Endodermal cell (in vitro differentiated cells): Measurements from ENCODE around the gene PAK2. TPM values are rescaled to one million over a fixed set of nuclear protein-coding genes. Genes with fewer than 3 reads are reported as not detected.

Experiments
- DNase-seq: peaks from one replicate; pipeline ENCODE4 v3.0.0-alpha.2; 2017
- H3K27ac ChIP-seq: 2 replicates; pipeline ENCODE4 v1.5.1; 2013; ENCODE audit warnings: mild to moderate bottlenecking, low read depth, low read length, moderate library complexity
- H3K27me3 ChIP-seq: 2 replicates; pipeline ENCODE4 v1.6.1; 2013; ENCODE audit warnings: mild to moderate bottlenecking, low read length, moderate library complexity; ENCODE audit not compliant: insufficient read depth, control insufficient read depth, poor library complexity, severe bottlenecking
- H3K36me3 ChIP-seq: 2 replicates; pipeline ENCODE4 v1.7.0; 2013; ENCODE audit warnings: mild to moderate bottlenecking, low read length, moderate library complexity; ENCODE audit not compliant: control insufficient read depth, insufficient read depth
- H3K4me1 ChIP-seq: one replicate; pipeline ENCODE4 v1.7.0; 2013; ENCODE audit warnings: low read length; ENCODE audit not compliant: control insufficient read depth, insufficient read depth
- H3K4me3 ChIP-seq: 2 replicates; pipeline ENCODE4 v1.5.1; 2013; ENCODE audit warnings: mild to moderate bottlenecking, low read length, moderate library complexity
- H3K9ac ChIP-seq: 2 replicates; pipeline ENCODE4 v1.6.1; 2013; ENCODE audit warnings: mild to moderate bottlenecking, low read length, moderate library complexity; ENCODE audit not compliant: poor library complexity, severe bottlenecking; ENCODE audit errors: extremely low read depth
- H3K9me3 ChIP-seq: 2 replicates; pipeline ENCODE4 v1.6.1; 2013; ENCODE audit warnings: mild to moderate bottlenecking, low read length, moderate library complexity; ENCODE audit not compliant: control insufficient read depth
- H3K27ac Mint-ChIP-seq: 2 replicates; pipeline ENCODE4 v1.8.0; 2020; ENCODE audit warnings: mixed read lengths
- H3K27me3 Mint-ChIP-seq: 2 replicates; pipeline ENCODE4 v1.8.0; 2021; ENCODE audit warnings: mild to moderate bottlenecking, mixed read lengths; ENCODE audit not compliant: insufficient read depth
- H3K36me3 Mint-ChIP-seq: 2 replicates; pipeline ENCODE4 v1.8.0; 2020; ENCODE audit warnings: low read depth, mixed read lengths
- H3K4me1 Mint-ChIP-seq: 2 replicates; pipeline ENCODE4 v1.8.0; 2020; ENCODE audit warnings: mixed read lengths
- H3K4me3 Mint-ChIP-seq: 2 replicates; pipeline ENCODE4 v1.8.0; 2020; ENCODE audit warnings: mild to moderate bottlenecking, moderate library complexity, mixed read lengths
- H3K9me3 Mint-ChIP-seq: 2 replicates; pipeline ENCODE4 v1.8.0; 2020; ENCODE audit warnings: mild to moderate bottlenecking, mixed read lengths
- CTCF ChIP-seq: fragments of 200-600 bp; sonication (generic); conservative IDR thresholded peaks from 2 replicates; pipeline ENCODE4 v1.5.0; 2021; ENCODE audit warnings: antibody characterized with exemption, mild to moderate bottlenecking
- WGBS, 2 experiments: methylation state at CpG; one replicate each; pipeline versions ENCODE4 v1.1.5 to v1.1.7; 2013; ENCODE audit warnings: missing lambda C conversion rate in 2 of 2, mixed read lengths in 1 of 2; ENCODE audit not compliant: insufficient coverage in 1 of 2, insufficient read length in 1 of 2; 5-methylcytosine and 5-hydroxymethylcytosine counted together
- total RNA-seq, 2 donors: library from RNA; stranded (reverse); fragmentation: NEBNext Ultra II Directional in 1 of 2; extraction: Animal tissue kit (Norgen Biotek cat#: 25700) in 1 of 2; gene quantifications; 2 replicates in 1 of 2; 3 replicates in 1 of 2; pipeline ENCODE4 v1.2.1, GENCODE V29; 2021

PAK2 gene
- total RNA-seq, 2 donors from 2014 or later: 58.7 to 76.6 TPM

DNA sequence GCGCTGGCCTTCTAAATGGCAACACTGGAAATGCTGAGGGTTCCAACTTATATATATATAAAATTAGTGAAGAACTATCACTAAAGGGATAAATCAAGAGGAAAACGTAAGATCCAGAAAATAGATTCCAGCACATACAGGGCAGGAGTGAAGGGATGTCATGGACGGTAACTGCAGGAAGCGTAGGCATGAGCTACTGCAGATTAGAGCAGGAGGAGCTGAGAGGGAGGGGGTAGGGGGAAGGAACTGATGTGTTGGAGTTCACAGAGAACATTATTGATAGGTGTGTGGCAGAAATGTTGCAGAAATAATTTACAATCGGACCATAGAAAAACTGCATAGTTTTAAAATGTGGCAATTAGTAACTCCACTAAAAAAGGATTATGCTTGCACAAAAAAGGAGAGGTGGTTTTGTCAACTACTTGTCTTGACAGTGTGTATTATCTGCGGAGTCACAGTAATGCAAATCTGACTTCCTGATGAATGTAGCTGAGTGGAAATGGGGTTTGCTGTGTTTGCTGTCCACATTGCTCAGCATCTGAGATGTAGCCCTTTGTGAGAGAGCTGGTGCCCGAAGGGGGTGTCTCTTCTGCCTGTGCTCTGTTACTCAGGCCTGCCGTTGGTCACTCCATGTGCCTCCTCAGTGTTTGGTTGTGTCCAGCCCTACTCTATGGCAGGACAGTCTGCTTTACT is 61.2 kb downstream of the PAK2 start:
- Histone ChIP-seq H3K4me3 (no peak overlapping the region), H3K36me3 (peaks cover 65% of the 10 kb centered on the region), H3K27me3 (no peaks in the 10 kb centered on the region), H3K27ac (no peak overlapping the region), H3K9ac (no peak overlapping the region), H3K9me3 (no peaks in the 10 kb centered on the region), H3K4me1 (no peaks in the 10 kb centered on the region)
- H3K36me3 Mint-ChIP-seq: peaks cover 32% of the 10 kb centered on the region
- whole genome bisulfite sequencing, 2 experiments: 96 to 100% methylated on average over 5 to 8 of the region's 8 CpGs
- no peak for TF ChIP-seq CTCF
- H3K27me3 Mint-ChIP-seq: no peaks in the 10 kb centered on the region
- no peaks in the 10 kb centered on the region for H3K9me3 Mint-ChIP-seq
- H3K4me3 Mint-ChIP-seq: no peak overlapping the region
- DNase-seq: no peak
- H3K27ac Mint-ChIP-seq: no peak overlapping the region
- H3K4me1 Mint-ChIP-seq: no peaks in the 10 kb centered on the region

DNA sequence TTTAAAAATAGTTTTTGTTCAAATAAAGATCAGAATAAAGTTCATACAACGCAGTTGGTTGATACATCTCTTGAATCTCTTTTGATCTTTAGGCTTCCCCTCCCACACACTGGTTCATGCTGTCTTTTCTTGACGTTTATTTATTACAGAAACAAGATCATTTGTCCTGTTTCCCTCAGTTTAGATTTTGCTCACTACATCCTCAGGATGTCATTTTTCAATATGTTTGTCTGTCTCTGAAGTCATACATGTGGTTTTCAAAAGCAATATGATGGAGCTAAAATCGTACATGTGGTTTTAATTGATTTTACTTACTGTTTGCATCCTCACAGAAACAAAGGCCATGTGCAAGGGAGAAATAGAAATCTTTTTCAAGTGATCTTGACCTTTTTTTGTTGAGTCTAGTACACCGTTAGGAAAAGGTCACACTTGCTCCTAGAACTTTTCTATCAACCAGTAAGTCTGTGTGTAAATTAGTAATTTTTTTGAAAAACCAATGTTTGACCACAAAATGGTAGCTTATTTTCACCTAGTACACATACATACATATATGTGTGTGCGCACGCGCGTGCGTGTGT is 64.3 kb downstream of the PAK2 start:
- Mint-ChIP-seq H3K4me3 (no peak overlapping the region), H3K27me3 (no peaks in the 10 kb centered on the region), H3K27ac (no peak overlapping the region), H3K4me1 (no peaks in the 10 kb centered on the region), H3K36me3 (peaks cover 53% of the 10 kb centered on the region), H3K9me3 (no peaks in the 10 kb centered on the region)
- no peak for TF ChIP-seq CTCF
- Histone ChIP-seq H3K9me3 (no peaks in the 10 kb centered on the region), H3K4me3 (no peak overlapping the region), H3K27ac (no peak overlapping the region), H3K4me1 (no peaks in the 10 kb centered on the region), H3K9ac (no peak overlapping the region), H3K27me3 (no peaks in the 10 kb centered on the region), H3K36me3 (peaks cover 73% of the 10 kb centered on the region)
- WGBS, 2 experiments: 95 to 97% methylated on average over 4 to 9 of the region's 9 CpGs
- no peak for DNase-seq

- no peaks in the 10 kb centered on the region for H3K4me1 ChIP-seq
- H3K36me3 Mint-ChIP-seq: peaks cover 58% of the 10 kb centered on the region
- no peaks in the 10 kb centered on the region for H3K9me3 ChIP-seq
- no peak overlapping the region for H3K27ac Mint-ChIP-seq
- no peaks in the 10 kb centered on the region for H3K9me3 Mint-ChIP-seq
- DNase-seq: no peak
- H3K9ac ChIP-seq: no peak overlapping the region
- TF ChIP-seq CTCF: no peak
- H3K27me3 Mint-ChIP-seq: no peaks in the 10 kb centered on the region
- peaks cover 73% of the 10 kb centered on the region for H3K36me3 ChIP-seq
- H3K4me3 Mint-ChIP-seq: no peak overlapping the region
- no peaks in the 10 kb centered on the region for H3K27me3 ChIP-seq
- H3K4me3 ChIP-seq: no peak overlapping the region
- H3K27ac ChIP-seq: no peak overlapping the region
- H3K4me1 Mint-ChIP-seq: no peaks in the 10 kb centered on the region
- WGBS, 2 experiments: no CpG with 5 or more reads among the region's 1 CpG
Observed at GRCh38 chr3:196804773-196805172, 65.1 kb downstream of the PAK2 start.
